IPS-11a (cell line): ENCODE measurements around the gene SLC44A2.
A peak's percentile ranks its signal among the peaks of the same experiment; 100 is the strongest.
"Not testable (repeated sequence)": the region's sequence is repeated elsewhere in the genome, so short reads cannot be mapped to it uniquely, and the experiment has no call there.

ENCODE experiments used
- H3K4me3 ChIP-seq: one replicate; pipeline ENCODE4 v1.5.1; 2013; ENCODE audit warnings: low read depth, low read length, control low read depth

Gene SLC44A2

DNA sequence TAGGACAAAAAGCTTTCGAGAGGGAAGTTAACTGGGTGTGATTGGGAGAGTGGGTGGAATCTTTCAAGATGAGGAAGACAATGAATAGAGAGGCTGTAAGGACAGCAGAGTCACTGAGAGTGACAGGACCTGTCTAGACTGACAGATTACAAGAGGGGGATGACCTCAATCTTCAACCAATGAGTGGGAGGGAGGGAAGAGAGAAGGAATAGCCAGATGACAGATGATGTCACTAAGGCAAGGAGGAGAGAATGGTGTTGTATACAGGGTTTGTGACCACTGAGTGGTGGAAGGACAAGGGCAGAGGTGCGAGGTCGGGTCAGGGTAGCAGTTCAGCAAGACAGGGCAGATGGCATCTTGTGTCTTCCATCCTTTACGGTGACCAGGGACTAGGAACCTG is 23.0 kb downstream of the SLC44A2 start:
- H3K4me3 ChIP-seq: no peak overlapping the region

DNA sequence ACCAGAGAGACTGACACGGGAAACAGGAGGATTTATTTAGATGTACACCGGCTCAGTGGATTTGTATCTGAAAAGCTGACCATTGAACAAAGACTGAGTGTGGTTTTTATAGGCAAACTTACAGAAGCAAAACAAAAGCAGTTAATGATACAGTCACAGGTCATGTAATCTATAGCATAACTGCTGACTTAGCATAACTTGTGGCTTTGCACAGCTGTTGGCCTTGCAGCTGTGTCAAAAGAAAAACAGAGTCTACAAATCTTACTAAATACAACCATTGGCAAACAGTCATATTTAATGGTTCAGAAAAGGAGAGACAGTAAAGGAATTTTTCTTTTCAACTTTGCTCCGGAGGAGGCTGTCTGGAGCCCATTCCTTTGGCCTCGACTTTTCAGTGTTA is 26.5 kb downstream of the SLC44A2 start:
- H3K4me3 ChIP-seq: no peak overlapping the region

DNA sequence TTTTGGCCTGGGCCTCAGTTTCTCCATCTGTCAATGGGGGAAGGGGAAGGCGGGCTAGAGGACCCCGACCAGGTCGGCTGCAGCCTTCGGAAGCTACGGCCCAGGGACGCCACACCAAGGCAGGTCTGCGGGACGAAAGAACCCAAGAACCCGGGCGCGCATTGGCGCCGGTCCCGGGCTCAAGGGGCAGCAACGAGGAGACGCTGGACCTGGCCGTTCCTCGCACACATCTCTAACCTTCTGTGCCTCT is 28.1 kb downstream of the SLC44A2 start:
- peak overlapping the region; percentile 72 for H3K4me3 ChIP-seq

DNA sequence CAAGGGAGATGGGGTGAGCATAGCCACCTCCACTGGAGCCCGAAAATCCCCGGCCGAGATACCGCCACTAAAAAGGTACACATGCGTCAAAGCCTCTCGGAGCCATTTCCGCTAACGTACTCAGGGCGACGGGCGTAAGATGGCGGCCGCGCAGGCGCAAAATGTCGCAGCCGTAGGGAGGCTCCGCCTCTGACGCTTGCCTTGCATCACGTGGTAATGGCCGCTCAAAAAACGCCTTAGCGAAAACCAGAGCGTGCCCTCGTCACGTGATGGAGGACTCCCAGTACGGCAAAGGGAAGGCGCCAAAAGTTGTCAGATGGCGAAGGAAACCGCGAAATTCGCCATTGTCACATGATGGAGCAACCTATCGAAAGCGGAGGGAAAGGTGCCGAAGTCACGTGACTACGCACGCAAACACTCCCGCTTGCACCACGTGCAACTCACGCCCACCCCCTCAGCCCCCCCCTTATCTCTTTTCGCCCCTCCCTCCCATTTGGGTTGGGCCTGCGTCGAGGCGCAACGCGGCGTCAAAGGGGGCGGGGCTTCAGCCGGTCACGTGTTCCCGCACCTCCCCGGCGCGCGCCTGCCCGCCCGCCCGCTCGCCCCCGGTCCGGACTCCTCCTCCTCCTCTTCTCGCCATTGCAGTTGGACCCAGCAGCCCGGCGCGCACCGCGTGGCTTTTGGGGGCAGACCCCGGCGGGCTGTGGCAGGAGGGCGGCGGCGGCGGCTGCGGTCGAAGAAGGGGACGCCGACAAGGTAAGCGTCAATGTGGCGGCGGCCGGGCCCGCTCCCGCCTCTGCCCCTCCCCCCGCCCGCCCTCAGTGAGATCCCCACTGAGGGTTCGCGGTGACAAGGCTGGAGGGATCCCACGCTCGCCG is 28.6 kb downstream of the SLC44A2 start, which contains the start of gene ILF3:
Gene ILF3 (plus strand): TSS at position 615 of the 878 bp plus-strand sequence. CDS start 16,260 bp downstream, outside the sequence.
- peak within 1 kb of the TSS; percentile 77 for H3K4me3 ChIP-seq

DNA sequence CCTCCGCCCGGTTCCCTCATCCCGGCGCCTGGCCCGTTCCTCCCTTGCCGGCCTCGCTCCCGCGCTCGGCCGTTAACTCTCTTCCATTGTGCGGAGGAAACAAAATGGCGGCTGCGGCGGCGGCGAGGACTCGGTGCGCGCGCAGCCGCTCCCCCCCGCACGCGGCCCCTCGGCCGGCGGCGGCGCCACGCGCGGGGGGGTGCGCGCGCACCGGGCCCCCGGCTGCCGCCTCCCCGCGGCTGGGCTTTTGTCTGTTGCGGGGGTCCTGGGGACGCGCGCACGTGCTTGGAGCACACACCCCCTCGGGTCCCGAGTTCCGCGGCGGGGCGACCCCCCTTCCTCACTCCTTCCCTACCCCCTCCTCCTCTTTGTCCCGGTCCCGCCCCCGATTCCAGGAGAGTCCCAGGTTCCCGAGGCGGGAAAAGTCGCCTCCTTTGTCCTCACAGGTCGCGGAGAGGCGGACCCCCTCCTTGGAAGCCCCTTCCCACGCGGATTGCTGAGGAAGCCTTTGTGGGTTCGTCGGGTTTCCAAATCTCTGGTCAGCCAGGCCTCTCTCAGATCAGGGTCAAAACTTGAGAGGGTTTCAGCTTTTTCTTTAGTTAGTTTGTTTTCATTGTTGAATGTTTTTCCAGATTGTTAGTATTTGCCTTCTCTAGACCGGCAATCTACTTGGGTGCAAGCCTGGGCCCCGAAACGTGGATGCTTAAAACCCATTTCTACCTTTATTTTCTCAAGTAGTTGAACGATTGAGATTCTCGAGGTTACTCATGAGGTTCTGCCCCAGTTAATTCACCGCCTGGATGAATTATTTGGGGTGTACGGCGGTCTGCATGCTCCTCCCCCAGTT is 29.5 kb downstream of the SLC44A2 start:
- H3K4me3 ChIP-seq: peak overlapping the region; percentile 77

DNA sequence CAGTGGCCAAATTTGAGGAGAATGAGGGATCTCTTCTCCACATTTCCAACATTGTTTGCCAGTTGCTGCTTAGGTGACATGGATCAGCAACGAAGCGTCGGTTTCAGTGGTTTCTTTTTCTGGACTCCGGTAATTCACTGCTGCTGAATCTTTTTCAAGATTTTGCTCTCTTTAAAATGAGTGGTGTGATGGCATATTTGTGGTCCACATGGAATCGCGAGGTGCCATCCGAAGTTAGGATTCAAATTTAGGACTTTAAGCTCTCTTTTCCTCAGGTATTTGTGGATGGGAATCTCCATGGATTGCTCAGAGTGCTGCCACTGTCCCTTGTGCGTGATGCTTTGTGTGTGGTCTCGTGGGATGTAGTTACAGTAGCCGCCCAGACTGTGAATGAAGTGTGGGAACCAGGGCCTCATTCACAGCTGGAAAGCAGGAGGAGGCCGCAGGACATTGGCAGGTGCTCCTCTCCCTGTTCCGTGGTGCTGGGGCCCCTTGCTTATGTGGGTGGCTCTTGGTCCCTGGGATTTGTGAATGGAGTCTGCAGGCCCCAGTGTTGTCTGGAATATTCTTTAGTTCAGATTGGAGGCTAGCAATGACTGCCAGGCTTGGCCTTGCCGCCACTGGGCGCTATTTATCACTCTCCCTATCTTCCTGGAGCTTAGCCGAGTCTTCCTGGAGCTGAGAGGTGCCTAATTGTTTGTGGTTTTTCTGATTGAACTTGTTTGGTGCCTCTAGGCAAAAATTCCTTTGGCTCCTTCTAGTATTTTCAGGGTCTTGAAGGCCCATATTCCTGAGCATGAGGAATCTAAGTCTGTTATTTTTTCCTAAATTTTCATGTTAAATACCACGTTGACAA is 30.3 kb downstream of the SLC44A2 start:
- H3K4me3 ChIP-seq: peak overlapping the region; percentile 77

DNA sequence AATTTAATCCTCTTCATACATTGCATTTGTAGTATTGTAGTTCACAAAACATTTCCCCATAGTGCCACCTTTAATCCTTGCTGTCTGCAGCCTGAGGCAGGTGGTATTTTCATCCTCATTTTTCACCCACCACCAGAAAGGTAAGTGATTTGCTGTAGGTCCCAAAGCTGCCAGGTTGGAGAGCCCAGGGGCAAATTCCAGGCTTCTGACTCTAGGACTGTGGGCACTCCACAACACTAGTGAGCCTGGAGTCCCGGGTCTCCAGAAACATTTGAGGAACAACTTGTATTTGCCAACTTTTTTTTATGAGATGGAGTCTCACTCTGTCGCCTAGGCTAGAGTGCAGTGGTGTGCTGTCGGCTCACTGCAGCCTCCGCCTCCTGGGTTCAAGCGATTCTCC is 35.0 kb downstream of the SLC44A2 start:
- no peak overlapping the region for H3K4me3 ChIP-seq

DNA sequence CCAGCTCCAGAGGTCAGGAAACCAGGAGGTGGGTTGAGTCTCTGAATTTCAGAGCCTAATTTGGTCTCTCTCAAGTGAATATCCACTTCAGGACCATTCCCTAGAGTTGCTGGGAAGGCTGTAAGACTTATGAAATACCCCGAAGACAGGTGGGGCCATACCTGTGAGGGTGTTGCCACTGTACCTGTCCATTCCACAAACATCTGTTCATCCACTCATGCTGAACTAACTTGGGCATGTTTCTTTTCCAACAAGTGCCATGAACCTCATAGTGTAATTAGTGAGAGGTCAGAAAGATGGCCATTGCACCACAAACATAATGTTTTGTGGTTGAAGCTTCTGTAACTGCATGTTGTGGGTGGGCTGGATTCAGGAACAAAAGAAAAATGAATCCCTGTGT is 36.6 kb downstream of the SLC44A2 start:
- H3K4me3 ChIP-seq: no peak overlapping the region

DNA sequence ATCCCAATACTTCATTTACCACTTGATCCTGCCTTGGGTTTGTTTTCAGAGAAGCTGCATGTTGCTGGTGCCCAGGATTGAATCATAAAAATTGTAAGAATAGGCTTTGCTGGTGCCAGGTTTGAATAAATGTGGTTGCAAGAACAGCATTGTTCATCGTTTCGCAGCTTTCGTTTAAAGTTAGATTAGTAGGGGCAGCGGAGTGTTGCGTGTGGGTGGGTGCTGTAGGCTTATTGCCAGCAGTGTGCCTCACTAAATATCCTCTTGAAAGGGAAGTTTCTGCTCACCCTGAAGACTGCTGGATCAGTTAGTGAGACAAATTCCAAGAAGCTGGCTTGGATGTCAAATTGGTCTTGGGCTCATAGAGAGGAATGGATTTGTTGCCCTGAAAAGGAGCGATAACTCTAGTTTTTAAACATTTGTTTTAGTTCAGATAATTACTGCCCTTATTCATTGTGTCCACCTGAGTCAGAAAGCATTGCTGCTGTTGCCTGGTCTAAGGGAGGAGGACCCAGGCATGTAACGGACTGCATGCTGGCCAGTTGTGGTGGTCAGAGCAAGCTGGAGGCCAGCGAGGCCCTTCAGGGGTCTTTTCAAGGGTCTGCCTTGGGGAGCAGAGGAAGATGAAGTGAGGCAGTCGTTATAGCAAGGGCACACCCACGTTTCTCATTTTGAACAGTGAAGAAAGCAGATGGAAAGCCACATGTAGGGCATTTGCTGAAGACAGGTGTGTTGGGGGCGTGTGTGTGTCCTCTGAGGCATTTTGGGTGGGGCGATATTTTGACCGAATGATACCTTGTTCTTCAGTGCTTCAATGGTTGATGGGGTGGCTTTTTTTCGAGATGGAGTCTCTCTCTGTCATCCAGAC is 37.3 kb downstream of the SLC44A2 start:
- H3K4me3 ChIP-seq: no peak overlapping the region

DNA sequence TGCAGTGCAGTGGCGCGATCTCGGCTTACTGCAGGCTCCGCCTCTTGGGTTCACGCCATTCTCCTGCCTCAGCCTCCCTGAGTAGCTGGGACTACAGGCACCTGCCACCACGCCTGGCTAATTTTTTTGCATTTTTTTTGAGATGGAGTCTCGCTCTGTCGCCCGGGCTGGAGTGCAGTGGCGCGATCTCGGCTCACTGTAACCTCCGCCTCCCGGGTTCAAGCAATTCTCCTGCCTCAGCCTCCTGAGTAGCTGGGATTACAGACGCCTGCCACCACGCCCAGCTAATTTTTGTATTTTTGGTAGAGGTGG is 37.9 kb downstream of the SLC44A2 start:
- H3K4me3 ChIP-seq: not testable (repeated sequence)

DNA sequence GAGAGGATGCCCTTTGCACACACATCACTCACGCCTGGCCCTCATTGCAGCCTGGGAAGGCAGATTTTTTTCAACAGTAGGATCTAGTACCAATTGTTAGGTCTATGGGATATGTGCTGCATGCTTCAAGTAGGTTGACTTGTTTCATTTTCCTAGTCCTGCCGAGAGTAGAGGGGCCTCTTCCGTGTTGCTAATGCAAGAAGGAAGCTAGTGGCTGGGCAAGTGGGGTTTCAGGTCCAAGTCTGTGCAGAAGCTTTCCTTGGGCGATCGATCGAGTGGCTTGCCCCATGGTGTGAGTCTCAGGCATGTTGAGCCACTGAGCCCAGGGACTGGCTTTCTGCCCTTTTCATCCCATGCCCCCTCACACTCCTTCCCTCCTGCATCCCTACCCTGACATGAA is 42.5 kb downstream of the SLC44A2 start:
- H3K4me3 ChIP-seq: no peak overlapping the region

DNA sequence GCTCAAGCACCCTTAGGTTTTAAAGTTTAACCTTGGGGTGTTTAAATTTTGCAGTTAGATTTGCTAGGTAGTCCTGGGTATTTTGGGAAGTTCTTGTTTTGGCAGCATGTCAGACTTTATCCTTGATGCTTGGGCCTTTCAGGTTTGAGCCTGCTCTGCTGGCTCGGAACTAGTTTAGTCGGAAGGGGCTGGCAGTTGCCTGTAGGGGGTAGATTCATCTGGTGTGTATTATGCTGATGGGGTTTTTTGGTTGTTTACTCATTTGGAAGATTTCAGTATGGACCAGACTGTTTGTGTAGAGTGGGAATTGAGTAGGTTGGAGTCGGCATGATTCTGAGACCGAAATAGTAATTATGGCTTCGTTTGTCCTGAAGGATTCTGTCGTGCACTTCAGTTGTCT is 43.9 kb downstream of the SLC44A2 start:
- no peak overlapping the region for H3K4me3 ChIP-seq

DNA sequence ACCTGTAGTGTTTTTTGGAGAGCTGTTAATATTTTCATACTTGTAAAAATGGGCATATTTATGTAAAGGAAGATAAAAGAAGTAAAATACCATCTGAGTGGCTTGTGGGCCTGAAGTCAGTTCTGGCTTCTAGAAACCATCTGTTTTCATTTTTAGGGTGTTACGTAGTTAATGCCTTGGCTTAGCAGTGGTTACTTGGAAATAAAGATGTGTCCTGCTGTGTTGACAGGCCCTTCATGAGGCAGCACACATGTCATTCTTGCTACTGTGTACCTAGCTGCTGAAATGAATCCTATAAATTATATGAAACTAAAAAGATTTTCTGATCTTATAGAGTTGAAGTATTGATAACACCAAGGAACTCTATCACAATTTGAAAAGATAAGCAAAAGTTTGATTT is 44.8 kb downstream of the SLC44A2 start:
- H3K4me3 ChIP-seq: no peak overlapping the region

DNA sequence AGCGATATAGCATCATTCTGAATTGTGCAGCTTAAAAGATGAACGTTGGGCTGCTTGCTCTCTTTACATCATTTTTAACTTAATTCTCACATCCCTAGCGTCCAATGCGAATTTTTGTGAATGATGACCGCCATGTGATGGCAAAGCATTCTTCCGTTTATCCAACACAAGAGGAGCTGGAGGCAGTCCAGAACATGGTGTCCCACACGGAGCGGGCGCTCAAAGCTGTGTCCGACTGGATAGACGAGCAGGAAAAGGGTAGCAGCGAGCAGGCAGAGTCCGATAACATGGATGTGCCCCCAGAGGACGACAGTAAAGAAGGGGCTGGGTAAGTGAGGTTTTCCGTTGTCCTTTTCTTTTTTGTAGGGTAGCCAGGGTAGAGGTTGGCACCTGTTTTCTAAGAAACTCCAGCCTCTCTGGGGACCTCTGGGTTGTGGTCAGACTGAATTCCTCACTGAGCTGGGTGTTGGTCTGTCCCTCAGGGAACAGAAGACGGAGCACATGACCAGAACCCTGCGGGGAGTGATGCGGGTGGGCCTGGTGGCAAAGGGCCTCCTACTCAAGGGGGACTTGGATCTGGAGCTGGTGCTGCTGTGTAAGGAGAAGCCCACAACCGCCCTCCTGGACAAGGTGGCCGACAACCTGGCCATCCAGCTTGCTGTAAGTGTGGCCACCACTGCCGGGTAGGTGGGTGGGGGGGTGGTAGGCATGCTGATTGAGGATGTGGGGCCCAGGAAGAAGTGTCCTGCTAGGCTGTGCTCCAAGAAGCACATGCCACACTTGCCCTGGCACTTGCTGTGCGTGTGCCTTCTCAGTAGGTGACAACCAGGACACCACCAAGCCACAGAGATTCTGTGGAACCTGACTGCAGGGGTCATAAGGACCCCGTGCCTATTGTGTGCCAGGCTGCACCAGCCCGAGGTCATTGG is 45.8 kb downstream of the SLC44A2 start:
- H3K4me3 ChIP-seq: no peak overlapping the region

DNA sequence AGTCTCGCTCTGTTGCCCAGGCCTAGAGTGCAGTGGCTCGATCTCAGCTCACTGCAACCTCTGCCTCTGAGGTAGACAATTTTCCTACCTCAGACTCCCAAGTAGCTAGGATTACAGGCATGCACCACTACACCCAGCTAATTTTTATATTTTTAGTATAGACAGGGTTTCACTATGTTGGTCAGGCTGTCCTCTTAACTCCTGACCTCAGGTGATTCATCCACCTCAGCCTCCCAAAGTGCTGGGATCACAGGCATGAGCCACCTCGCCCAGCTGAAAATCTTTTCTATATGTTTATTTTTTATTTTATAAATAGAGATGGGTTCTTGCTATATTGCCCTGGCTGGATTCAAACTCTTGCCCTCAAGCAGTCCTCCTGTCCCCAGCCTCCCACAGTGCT is 46.6 kb downstream of the SLC44A2 start:
- H3K4me3 ChIP-seq: not testable (repeated sequence)

DNA sequence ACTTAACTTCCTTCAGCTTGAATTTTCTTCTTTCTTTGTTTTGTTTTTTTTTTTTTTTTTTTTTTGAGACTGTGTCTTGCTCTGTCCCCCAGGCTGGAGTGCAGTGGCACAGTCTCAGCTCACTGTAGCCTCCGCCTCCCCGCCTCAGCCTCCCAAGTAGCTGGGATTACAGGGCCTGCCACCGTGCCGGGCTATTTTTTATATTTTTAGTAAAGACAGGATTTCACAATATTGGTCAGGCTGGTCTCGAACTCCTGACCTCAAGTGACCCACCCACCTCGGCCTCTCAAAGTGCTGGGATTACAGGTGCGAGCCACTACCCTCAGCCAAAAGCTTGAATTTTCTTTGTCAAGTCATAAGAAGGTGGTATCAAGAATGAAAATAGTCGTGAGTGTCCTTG is 49.9 kb downstream of the SLC44A2 start:
- not testable (repeated sequence) for H3K4me3 ChIP-seq

DNA sequence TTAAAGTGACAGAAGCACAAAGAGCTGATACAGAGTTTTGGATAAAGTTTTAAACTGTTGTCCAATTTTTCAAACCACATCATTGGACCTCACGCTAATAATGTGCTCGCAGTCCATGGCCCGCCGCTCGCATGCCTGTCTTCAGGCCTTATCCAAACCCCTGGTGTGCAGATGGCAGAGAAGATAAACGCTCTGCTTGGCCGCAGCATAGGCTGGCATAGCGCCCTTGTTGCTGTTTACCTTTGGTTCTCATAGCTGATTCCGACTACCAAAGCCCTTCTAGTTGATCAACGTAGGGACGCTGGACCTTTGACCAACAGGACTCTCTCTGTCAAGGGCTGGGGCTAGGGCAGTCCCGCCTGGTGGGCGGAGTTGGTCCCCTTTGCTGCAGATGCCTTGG is 52.4 kb downstream of the SLC44A2 start:
- no peak overlapping the region for H3K4me3 ChIP-seq

DNA sequence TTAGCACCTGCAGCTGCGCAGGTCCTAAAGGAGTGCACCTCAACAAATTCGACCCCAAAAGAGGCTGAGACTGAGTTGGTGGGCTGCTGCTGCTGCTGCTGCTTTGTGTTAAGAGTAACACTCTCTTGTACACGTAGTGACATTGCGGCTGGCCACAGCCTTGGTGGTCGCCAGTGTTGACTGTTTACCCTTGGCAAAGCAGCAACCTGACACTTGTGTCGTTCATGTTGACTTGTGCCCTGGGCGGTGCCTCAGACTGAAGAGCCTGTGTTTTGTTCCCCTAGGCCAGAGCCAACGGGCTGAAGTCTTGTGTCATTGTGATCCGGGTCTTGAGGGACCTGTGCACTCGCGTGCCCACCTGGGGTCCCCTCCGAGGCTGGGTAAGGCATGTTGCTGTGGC is 53.5 kb downstream of the SLC44A2 start:
- H3K4me3 ChIP-seq: no peak overlapping the region

DNA sequence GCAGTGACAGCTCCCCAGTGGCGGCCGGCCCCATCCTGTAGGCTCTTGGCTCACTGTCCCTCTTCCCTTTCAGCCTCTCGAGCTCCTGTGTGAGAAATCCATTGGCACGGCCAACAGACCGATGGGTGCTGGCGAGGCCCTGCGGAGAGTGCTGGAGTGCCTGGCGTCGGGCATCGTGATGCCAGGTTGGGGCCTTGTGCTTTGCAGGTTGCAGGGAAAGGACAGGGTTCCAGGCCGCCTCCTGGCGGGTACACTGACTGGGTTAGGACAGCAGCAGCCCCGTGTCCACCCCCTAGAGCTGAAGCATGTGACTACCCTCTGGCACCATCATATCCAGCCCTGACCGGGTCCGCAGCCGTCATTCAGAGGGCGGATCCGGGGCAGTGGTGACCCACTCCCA is 54.4 kb downstream of the SLC44A2 start:
- no peak overlapping the region for H3K4me3 ChIP-seq
